GM18499 (cell line): Measurements from ENCODE around the gene SF3A1.
"Not testable (repeated sequence)": the region's sequence is repeated elsewhere in the genome, so short reads cannot be mapped to it uniquely, and the experiment has no call there.

Source experiments
- ATAC-seq: cut with Tn5 transposase; IDR thresholded peaks from one replicate; pipeline ENCODE4 v1.9.1; 2021; ENCODE audit warnings: moderate number of reproducible peaks; ENCODE audit not compliant: insufficient read depth, unreplicated experiment

Gene SF3A1, protein sequence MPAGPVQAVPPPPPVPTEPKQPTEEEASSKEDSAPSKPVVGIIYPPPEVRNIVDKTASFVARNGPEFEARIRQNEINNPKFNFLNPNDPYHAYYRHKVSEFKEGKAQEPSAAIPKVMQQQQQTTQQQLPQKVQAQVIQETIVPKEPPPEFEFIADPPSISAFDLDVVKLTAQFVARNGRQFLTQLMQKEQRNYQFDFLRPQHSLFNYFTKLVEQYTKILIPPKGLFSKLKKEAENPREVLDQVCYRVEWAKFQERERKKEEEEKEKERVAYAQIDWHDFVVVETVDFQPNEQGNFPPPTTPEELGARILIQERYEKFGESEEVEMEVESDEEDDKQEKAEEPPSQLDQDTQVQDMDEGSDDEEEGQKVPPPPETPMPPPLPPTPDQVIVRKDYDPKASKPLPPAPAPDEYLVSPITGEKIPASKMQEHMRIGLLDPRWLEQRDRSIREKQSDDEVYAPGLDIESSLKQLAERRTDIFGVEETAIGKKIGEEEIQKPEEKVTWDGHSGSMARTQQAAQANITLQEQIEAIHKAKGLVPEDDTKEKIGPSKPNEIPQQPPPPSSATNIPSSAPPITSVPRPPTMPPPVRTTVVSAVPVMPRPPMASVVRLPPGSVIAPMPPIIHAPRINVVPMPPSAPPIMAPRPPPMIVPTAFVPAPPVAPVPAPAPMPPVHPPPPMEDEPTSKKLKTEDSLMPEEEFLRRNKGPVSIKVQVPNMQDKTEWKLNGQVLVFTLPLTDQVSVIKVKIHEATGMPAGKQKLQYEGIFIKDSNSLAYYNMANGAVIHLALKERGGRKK

DNA sequence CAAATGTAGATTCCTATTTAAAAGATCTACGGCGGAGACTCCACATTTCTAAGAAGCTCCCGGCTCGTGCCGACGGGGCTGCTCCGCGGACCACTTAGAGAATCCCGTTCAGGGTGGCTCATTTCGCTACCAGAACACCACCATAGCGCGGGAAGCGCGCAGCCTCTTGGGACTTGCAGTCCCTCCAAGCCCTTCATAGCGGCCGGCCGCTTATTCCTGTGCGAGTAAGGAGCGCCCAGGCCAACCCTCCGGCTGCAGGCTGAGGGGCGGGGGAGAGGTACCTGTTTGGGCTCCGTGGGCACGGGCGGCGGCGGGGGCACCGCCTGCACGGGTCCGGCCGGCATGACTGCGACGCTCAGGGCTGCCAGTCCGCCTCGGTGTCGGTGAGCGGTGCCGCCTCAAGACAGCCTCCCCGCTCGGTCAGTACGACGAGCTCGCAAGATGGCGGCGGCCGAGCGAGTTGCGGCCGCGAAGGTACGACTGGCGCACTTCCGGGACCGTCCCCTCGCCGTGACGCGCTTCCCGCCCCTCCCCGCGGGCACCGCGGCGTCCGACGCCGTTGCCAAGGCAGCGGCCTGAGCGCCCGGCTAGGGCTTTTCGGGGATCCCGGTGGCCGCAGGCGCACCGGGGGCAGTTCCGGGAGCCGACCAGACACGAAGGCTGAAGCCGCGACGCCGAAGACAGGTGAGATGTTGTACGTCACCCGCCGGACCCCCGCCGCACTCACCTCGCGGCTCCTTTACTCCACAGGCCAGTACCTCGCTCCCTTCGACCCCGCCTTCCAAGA is at the start of gene SF3A1, which contains the start of gene CCDC157:
TSS of gene SF3A1 (minus strand) at position 446 of the 787 bp plus-strand sequence. CDS start at position 344, 102 bp downstream.
TSS of gene CCDC157 (plus strand) at position 559 of the 787 bp plus-strand sequence. CDS start 8,994 bp downstream, outside the sequence.
- peak; percentile 58 for ATAC-seq

DNA sequence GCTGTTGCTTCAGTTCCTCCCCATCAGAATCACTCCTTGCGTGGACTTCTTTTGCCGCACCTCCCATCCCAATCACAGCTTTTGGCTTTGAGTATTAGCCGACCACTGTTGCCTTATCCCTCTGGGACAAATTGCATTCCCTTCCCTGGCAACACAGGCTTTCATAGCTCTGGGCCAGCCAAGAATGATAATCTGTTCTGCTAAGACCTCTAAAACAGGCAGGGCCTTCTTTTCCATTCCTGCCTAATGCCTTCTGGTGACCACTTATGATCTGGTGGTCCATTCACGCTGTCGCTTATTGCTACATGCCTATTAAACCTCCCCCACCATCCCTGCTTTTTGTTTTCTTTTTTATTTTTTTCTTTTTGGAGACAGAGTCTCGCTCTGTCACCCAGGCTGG is 49.7 kb upstream of the SF3A1 start:
- no peak for ATAC-seq

DNA sequence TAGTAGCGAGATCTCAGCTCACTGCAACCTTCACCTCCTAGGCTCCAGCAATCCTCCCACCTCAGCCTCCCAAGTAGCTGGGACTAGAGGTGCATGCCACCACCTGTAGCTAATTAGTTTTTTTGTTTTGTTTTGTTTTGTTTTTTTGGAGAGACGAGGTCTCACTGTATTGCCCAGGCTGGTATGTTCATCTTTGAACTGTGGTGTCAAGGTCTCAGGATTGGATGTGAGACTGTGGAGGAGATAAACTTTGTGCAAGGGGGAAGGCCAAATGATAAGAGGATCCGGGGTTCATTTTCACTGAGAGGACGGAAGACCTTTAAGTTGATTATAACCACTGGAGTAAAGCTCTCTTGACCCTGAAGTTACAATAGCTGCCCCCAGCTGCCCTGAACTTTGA is 49.0 kb upstream of the SF3A1 start:
- no peak for ATAC-seq

DNA sequence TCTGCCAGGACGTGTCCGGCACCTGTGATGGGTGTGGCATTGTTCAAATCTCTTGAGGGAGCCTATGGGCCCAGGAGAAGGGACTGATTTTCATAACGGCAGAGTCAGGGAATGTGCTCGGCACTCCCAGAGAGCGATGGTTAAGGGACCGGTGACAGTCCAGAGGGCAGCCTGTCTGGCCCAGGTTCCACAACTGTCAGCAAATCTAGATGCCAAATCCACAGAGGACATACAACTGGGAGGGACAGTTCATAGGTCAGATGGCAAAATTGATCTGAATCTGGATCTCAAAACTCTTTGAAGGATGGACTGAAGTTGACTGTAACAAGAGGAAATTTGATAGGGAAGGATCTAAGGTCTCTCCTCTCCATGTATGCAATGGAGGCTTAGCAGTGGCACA is 47.6 kb upstream of the SF3A1 start:
- no peak for ATAC-seq

DNA sequence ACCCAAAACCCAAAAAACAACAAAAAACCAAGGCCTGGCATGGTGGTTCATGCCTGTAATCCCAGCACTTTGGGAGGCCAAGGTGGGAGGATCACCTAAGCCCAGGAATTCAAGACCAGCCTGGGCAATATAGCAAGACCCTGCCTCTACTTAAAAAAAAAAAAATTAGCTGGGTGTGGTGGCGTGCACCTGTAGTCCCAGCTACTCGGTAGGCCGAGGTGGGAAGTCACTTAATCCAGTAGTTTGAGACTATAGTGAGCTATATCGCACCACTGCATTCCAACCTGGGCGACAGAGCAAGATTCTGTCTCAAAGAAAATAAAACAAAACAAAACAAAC is 46.0 kb upstream of the SF3A1 start:
- not testable (repeated sequence) for ATAC-seq

DNA sequence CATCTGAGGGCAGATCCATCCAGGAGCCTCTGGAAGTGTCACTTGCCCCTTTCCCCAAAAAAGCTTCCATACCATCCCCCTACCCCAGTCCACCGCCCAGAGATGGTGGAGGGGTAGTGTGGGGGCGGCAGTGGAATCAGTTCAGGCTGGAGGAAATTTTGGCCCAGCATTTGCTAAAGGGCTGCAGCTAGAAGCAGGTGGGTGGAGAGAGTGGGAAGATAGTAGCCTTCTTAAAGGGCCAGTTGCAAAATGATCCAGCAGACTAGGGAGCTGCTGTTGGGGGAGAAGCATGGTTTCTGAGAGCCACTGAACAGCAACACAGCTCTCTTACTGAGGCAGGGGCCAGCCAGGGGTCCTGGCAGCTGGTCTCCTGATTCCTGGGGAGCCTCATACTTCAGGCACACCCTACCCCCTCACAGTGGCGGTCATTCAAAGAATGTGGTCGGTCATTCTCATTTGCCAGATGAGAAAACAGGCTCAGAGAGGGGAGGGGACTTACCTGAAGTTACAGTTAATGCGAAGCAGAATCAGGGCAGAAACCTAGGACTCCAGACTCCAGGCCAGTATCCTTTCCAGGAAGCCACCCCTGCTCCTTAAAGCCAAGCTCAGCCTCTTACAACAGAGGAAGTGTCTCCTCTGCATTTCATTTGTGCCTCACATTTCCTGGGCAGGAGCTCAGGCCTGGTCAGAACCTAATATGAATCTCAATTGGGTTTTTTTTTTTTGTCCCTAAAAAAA is 45.5 kb upstream of the SF3A1 start:
- no peak for ATAC-seq

DNA sequence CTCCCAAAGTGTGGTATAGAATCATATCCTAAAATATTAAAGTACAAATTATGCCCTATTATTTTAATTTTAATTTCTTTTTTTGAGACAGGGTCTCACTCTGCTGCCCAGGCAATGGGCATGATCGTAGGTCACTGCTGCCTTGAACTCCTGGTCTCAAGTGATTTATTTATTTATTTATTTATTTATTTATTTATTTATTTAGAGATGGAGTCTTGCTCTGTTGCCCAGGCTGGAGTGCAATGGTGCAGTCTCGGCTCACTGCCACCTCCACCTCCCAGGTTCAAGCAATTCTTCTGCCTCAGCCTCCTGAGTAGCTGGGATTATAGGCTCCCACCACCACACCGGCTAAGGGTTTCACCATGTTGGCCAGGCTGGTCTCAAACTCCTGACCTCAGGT is 44.3 kb upstream of the SF3A1 start:
- not testable (repeated sequence) for ATAC-seq

DNA sequence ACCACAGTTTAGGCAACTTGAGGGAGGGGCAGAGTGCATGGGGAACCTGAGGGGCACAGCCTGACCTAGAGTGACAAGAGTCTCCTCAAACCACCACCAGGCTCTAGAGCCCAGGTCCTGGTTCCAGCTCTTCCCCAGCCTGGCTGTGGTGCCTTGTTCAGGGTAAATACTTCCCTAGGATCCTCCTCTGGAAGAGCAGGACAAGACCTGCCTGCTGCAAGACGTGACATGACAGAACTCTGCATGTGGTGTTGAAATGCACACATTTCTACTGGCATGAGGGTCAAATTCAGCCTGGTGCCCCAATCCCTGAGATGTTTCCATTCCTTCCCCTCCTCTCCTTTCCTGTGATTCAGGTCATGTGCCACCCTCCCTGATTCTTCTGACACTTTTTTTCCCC is 43.5 kb upstream of the SF3A1 start:
- no peak for ATAC-seq

DNA sequence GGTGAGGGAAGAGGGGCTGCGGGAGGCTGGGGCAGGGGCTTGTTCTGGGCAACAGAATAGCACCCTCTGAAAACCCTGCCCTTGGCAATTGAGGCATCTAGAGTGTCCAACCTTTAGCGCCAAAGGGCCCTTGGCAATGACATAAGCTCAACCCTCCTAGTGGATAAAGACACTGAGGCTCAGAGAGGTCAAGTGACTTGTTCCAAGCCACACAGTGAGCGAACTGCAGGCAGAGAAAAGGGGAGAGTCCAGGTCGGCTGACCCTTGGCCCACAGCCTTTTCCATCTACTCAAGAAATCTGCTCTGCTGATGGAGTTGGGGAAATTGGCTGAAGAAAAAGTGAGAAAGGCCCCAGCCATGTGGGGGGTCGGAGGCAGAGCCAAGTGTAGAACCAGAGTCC is 43.0 kb upstream of the SF3A1 start:
- ATAC-seq = no peak

DNA sequence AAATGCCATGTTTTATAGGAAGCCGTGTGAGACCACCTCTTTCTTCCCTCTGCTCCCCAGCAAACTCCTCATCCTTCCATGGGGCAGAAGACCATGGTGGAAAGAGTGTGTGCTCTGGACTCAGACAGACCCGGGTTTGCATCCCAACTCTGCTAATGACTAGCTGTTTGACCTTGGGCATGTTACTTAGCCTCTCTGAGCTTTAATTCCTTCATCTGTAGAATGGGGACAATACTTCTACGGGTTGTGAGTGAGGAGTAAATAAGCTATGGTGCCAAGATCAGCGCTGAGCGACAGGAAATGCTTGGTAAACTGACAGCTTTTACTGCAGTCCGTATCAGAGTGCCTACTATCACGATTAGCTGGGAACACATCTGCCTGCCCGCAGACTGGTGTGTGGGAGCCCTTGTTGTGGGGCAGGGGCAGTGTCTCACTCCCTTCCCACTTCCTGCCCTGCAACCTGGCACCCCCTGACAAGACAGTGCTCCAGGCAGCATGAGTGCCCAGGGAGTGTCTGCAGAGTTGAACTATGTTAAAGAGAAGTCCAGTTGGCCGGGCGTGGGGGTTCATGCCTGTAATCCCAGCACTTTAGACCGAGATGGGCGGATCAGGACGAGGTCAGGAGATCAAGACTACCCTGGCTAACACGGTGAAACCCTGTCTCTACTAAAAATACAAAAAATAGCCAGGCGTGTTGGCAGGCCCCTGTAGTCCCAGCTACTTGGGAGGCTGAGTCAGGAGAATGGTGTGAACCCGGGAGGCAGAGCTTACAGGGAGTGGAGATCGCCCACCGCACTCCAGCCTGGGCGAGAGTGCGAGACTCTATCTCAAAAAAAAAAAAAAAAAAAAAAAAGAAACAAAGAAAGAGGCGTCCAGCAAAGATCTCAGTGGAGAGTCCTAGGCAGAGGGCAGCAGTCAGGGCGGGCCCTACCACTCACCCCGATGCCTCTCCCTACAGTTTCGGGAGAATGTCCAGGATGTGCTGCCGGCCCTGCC is 42.3 kb upstream of the SF3A1 start:
- ATAC-seq = no peak

DNA sequence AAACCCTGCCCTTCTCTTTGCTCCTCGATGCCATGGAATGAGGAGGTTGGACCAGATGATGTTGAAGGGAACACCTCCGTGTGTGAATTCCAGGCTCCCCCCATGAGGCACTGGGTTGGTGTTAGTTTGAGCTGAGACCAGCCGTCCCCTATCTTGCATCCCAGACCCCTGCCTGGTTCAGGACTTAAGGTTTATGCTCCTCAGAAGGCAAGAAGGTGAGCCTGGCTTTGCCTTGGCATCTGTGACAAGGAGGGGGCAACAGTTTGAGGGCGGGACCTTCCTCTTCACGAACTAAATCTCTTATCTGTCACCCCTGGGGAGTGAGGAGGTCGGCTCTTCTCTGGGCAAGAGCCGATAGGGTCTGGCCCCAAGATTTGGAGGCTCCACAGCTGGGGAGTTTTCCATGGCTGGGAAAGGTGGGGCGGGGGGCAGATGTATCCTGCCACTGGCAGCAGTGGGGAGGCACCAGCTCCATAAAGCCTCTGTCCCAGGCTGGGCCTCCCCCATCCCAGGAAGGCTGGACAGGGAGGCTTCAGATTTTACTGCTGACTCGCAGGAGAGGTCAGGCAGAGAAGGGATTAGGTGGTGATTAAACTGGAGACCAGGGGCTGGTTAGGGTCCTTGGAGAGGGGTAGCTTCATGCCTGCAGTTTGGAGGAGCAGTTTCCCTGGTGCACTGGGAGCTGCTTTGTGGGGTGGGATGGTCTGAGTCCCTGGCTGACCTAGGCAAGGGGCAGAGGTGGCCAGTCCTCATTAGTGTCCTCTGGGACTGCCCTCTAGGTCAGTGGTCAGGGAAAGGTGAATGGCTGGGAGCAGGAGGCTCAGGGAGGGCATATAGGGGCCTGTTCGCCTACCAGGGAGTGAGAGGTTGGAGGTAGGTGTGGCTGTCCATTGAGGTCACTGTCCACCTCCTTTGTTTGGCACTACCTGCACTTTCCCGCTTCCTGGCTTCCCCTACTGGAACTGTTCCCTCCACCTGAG is 41.3 kb upstream of the SF3A1 start:
- no peak for ATAC-seq

DNA sequence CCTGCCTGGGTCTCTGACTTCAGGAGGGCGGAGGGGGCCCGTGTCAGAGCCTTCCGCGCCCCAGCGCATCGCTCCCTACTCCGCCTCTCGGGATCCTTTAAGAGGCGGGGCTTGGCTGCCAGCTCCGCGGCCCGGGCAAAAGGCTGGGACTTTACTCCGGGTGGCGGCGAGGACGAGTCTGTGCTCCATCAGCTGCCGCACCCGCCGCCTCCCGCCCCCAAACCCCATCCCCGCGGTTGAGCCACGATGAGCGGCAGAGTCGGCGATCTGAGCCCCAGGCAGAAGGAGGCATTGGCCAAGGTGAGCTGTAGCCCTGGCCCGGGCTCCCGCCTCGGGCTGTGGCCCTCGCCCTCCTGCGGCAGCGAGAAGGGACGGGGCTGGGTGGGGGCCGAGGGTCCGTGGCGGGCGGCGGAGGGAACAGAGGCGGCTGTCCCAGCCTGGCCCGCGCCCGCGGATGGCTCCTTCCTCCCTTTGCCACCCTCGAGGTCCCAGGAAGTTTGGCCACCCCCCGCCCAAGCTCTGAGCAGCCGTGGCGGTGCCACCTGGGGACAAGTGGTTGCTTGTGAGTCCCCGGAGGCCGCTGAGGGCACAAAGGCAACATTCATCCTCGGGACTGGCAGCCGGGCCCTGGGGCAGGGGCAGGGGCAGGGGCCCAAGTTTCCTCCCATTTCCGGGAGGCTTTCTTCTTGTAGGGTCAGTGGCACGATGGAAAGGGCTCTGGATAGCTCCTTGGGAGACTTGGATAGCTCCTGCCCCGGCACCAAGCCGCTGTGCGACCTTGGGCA is 40.4 kb upstream of the SF3A1 start, which contains the start of gene SEC14L2:
TSS of gene SEC14L2 (plus strand) at position 148 of the 785 bp plus-strand sequence. CDS start at position 247, 99 bp downstream.
- no peak for ATAC-seq

DNA sequence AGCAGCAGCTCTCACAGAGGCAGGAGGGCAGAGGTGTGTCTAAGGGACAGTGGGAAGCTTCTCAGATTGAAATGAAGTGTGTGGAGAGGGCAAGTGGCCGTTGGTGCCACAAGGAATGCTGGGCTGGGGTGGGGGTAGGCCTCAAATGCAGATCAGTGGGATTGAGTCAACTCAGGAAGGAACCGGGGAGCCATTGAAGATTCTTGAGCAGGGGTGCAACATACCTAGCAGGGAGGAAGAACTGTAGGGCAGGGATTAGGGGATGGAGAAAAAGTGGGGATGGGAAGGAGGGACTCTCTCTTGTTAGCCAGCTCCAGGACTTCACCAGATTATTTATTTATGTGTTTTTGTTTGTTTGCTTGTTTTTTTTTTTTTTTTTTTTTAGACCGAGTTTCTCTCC is 37.2 kb upstream of the SF3A1 start:
- no peak for ATAC-seq

DNA sequence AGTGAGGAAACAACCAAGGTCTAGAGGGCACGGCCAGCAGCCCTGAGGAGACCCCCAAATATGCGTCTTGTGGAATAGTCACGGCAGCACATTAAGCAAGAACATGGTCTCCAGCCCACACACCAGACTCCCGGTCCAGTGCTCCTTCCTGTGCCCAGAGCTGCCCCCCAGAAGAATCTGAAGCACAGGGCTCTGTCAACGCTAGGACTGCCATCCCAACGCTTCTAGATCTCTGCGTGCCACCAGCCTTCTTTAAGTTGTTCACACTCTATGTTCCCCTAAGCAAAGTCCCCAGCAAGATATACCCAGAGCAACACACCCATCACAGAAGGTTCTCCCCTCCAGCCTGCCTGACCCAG is 36.6 kb upstream of the SF3A1 start:
- no peak for ATAC-seq

DNA sequence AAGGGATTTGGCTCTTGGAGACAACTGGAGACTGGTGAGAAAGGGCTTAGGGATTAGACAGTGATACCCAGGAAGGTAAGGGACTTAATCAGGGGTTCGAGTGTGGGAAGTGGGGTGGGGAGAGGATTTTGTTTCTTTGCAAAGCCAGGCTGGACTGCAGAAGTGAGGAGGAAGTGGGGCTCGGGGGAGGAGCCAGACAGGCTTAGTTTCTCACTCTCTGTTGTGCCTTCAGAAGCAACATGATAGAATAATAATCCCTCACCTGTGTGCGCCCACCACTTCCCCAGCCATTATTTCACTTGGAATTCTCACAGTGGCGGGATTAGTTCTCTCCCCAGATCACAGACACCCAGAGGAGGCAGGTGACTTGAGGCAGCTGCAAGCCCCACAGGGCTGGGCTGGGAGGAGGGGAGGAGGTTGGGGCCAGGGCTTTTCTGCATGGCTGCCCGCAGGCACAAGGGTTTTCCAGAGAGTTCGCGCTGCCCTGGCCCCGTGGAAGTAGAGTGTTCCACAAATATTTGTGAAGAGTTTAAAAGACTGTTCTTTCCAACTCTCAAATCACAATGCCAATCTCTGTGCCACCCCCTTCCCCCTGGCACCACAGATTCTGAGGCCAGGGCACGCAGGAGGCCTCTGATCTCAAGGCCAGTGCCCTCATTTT is 36.1 kb upstream of the SF3A1 start:
- ATAC-seq = no peak

DNA sequence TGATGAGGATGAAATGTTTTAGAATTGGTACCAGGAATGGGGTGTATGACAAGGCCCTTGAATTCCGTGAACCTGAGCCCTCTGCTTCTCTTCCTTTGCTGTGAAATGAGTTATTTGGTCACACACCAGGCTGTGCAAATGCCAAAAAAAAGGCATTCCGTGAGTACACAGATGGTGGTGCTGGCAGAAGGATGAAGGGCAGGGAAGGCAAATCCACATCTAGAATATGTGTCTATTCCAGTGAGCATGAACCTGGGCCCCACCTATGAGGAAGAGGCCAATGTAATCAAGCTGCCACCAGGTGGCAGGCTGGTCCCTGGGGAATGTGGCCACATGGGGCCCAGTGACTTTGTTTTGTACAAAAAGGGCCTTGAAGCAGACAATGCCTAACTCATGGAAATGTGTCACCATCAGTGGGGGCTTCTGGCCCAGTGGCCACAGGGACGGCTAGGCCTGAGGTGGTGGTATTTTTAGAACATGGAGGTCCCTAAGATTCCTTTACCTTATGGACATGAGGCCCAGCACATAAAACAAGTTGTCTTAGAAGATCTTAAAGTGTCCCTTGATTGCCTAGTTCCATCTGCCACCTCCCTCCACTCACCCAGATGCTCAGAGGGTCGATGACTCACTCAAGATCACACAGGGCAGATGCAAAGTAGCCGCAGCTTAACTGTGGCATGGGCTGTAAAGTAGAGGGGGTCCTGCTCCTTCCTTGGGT is 34.4 kb upstream of the SF3A1 start:
- no peak for ATAC-seq
